HepG2 (cell line): ENCODE results near the gene OTULINL.

Experiments used
- BCL6 ChIP-seq: IDR thresholded peaks from 2 replicates; pipeline ENCODE4 v1.6.1; 2016; ENCODE audit warnings: missing genetic modification reagents, missing compliant biosample characterization
- NCOA1 ChIP-seq: sonication (generic); formaldehyde crosslinking; IDR thresholded peaks from 2 replicates; pipeline ENCODE4 v1.9.0; 2021; ENCODE audit warnings: missing genetic modification reagents
- RAD21 ChIP-seq: fragments of 450-650 bp; formaldehyde crosslinking; IDR thresholded peaks from 2 replicates; pipeline ENCODE4 v1.5.0; 2020; ENCODE audit warnings: mild to moderate bottlenecking
- REST ChIP-seq, 2 experiments: IDR thresholded peaks; 2 replicates each; pipeline ENCODE4 v1.6.1; 2011 to 2012; ENCODE audit warnings: low read length in 2 of 2, borderline replicate concordance in 1 of 2, low read depth in 1 of 2, mild to moderate bottlenecking in 1 of 2, moderate library complexity in 1 of 2
- SP1 ChIP-seq, 2 experiments: fragments of 450-650 bp in 1 of 2; sonication (generic) in 1 of 2; formaldehyde crosslinking in 1 of 2; IDR thresholded peaks; 2 replicates each; pipeline versions ENCODE4 v1.4.0 to v1.6.1; 2016 to 2020; ENCODE audit warnings: missing genetic modification reagents in 1 of 2
- ZNF263 ChIP-seq: sonication (generic); formaldehyde crosslinking; IDR thresholded peaks from 2 replicates; pipeline ENCODE4 v1.4.0; 2020; ENCODE audit warnings: missing genetic modification reagents
- ZNF274 ChIP-seq: sonication (generic); formaldehyde crosslinking; IDR thresholded peaks from 2 replicates; pipeline ENCODE4 v1.5.1; 2020; ENCODE audit warnings: mild to moderate bottlenecking, missing genetic modification reagents
- ZNF468 ChIP-seq: sonication (generic); formaldehyde crosslinking; IDR thresholded peaks from 2 replicates; pipeline ENCODE4 v1.8.0; 2022; ENCODE audit warnings: mild to moderate bottlenecking, moderate library complexity, missing genetic modification reagents
- ZNF768 ChIP-seq: sonication (generic); formaldehyde crosslinking; IDR thresholded peaks from 2 replicates; pipeline ENCODE4 v1.4.0; 2020; ENCODE audit warnings: missing genetic modification reagents
- TF ChIP-seq, protein P1 (sequence below): sonication (generic); formaldehyde crosslinking; IDR thresholded peaks from 2 replicates; pipeline ENCODE4 v1.4.0; 2020; ENCODE audit warnings: mild to moderate bottlenecking, missing genetic modification reagents

DNA sequence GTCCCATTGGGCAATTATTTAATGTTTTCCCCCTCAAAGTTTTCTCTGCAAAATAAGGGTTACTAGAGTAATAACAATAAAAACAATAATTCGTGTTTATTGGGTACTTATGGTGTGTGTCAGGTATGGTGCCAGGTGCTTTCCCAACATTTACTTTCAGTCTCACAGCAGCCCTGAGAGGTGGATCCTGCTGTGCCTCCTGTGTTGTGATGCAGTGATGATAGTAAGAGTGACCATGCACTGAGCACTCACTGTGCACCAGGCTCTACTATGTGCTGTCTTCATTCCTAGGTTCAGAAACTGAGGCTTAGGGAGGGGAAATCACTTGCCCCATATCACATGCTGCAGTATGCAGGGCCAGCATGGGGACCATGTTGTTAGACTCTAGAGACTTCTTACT is 15.5 kb downstream of the OTULINL start:
- TF ChIP-seq ZNF274 (no peak), ZNF468 (CRISPR knock-in tag) (no peak), BCL6 (CRISPR knock-in tag) (no peak), REST (IDR thresholded peaks at IDR 0.05; ENCODE audit: borderline replicate concordance in 1 of 2, low read depth in 1 of 2, low read length in 2 of 2) (no peak), ZNF263 (CRISPR knock-in tag) (no peak), NCOA1 (CRISPR knock-in tag) (no peak), RAD21 (CRISPR knock-in tag) (no peak), ZNF768 (no peak), SP1 (IDR thresholded peaks at IDR 0.05) (no peak), SP1 (CRISPR knock-in tag; IDR thresholded peaks at IDR 0.05) (no peak)
- TF ChIP-seq, protein P1, sequence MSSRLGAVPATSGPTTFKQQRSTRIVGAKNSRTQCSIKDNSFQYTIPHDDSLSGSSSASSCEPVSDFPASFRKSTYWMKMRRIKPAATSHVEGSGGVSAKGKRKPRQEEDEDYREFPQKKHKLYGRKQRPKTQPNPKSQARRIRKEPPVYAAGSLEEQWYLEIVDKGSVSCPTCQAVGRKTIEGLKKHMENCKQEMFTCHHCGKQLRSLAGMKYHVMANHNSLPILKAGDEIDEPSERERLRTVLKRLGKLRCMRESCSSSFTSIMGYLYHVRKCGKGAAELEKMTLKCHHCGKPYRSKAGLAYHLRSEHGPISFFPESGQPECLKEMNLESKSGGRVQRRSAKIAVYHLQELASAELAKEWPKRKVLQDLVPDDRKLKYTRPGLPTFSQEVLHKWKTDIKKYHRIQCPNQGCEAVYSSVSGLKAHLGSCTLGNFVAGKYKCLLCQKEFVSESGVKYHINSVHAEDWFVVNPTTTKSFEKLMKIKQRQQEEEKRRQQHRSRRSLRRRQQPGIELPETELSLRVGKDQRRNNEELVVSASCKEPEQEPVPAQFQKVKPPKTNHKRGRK, result no peak
